Mesendoderm (in vitro differentiated cells): ENCODE measurements around the gene LGALS8.
A peak's percentile ranks its signal among the peaks of the same experiment; 100 is the strongest.
"Not testable (repeated sequence)": the region's sequence is repeated elsewhere in the genome, so short reads cannot be mapped to it uniquely, and the experiment has no call there.

ENCODE experiments used
- DNase-seq: peaks from one replicate; pipeline ENCODE4 v3.0.0; 2013
- H2AK5ac ChIP-seq: 2 replicates; pipeline ENCODE4 v1.6.1; 2013; ENCODE audit warnings: low read length, inconsistent platforms
- H2BK120ac ChIP-seq: 2 replicates; pipeline ENCODE4 v1.6.1; 2013; ENCODE audit warnings: low read depth, mild to moderate bottlenecking, low read length, moderate library complexity, mixed read lengths
- H2BK15ac ChIP-seq: replicated peaks from 2 replicates; pipeline ENCODE4 v1.6.1; 2013; ENCODE audit warnings: low read depth, mild to moderate bottlenecking, moderate library complexity
- H2BK5ac ChIP-seq: 2 replicates; pipeline ENCODE4 v1.6.1; 2013; ENCODE audit warnings: low read length, inconsistent platforms
- H3K18ac ChIP-seq: 2 replicates; pipeline ENCODE4 v1.6.1; 2013; ENCODE audit warnings: mild to moderate bottlenecking, low read length, mixed read lengths
- H3K23ac ChIP-seq: one replicate; pipeline ENCODE4 v1.6.1; 2013; ENCODE audit warnings: low read length
- H3K27ac ChIP-seq: 2 replicates; pipeline ENCODE4 v1.5.1; 2013; ENCODE audit warnings: low read depth, mild to moderate bottlenecking, inconsistent platforms, low read length, moderate library complexity
- H3K27me3 ChIP-seq: 2 replicates; pipeline ENCODE4 v1.6.1; 2013; ENCODE audit warnings: low read length, control low read depth, mild to moderate bottlenecking, inconsistent platforms; ENCODE audit not compliant: insufficient read depth, poor library complexity
- H3K36me3 ChIP-seq: 2 replicates; pipeline ENCODE4 v1.6.1; 2013; ENCODE audit warnings: low read length, inconsistent platforms; ENCODE audit not compliant: control insufficient read depth, insufficient read depth
- H3K4ac ChIP-seq: one replicate; pipeline ENCODE4 v1.6.1; 2013; ENCODE audit warnings: low read depth, mild to moderate bottlenecking, low read length, moderate library complexity
- H3K4me1 ChIP-seq: 2 replicates; pipeline ENCODE4 v1.6.1; 2013; ENCODE audit warnings: low read depth, low read length, inconsistent platforms; ENCODE audit not compliant: control insufficient read depth
- H3K4me2 ChIP-seq: 2 replicates; pipeline ENCODE4 v1.6.1; 2013; ENCODE audit warnings: low read length
- H3K4me3 ChIP-seq: 2 replicates; pipeline ENCODE4 v1.5.1; 2013; ENCODE audit warnings: mild to moderate bottlenecking, low read length
- H3K56ac ChIP-seq: one replicate; pipeline ENCODE4 v1.6.1; 2013; ENCODE audit warnings: low read length
- H3K79me1 ChIP-seq: 2 replicates; pipeline ENCODE4 v1.6.1; 2013; ENCODE audit warnings: low read length, inconsistent platforms
- H3K79me2 ChIP-seq: 2 replicates; pipeline ENCODE4 v1.6.1; 2013; ENCODE audit warnings: mild to moderate bottlenecking, low read length; ENCODE audit not compliant: control insufficient read depth, insufficient read depth
- H3K9ac ChIP-seq: 2 replicates; pipeline ENCODE4 v1.6.1; 2013; ENCODE audit warnings: low read length, inconsistent platforms
- H4K5ac ChIP-seq: one replicate; pipeline ENCODE4 v1.6.1; 2013; ENCODE audit warnings: low read length
- H4K8ac ChIP-seq: one replicate; pipeline ENCODE4 v1.6.1; 2013; ENCODE audit warnings: low read depth, mild to moderate bottlenecking, control low read depth, low read length, moderate library complexity
- WGBS: extraction: QIAGEN DNeasy Blood & Tissue Kit; methylation state at CpG from one replicate; pipeline ENCODE4 v1.1.7; 2013; ENCODE audit warnings: low lambda C conversion rate, missing lambda C conversion rate; ENCODE audit not compliant: insufficient coverage; ENCODE audit errors: extremely low coverage; 5-methylcytosine and 5-hydroxymethylcytosine counted together

Gene LGALS8

GRCh38 chr1:236502972-236503639, 20.7 kb upstream of the LGALS8 start:
- Histone ChIP-seq H3K9ac (peak overlapping the region; percentile 46), H3K4me3 (no peak overlapping the region), H3K23ac (no peak overlapping the region), H4K8ac (peak overlapping the region; percentile 78), H2BK5ac (no peak overlapping the region), H3K79me2 (no peaks in the 10 kb centered on the region), H3K79me1 (no peaks in the 10 kb centered on the region), H3K56ac (peak overlapping the region; percentile 19), H2BK120ac (no peak overlapping the region), H4K5ac (no peak overlapping the region), H2BK15ac (no peak overlapping the region), H2AK5ac (no peak overlapping the region), H3K4ac (no peak overlapping the region), H3K4me1 (no peaks in the 10 kb centered on the region), H3K36me3 (no peaks in the 10 kb centered on the region), H3K27ac (peak overlapping the region; percentile 71), H3K18ac (peak overlapping the region; percentile 87), H3K4me2 (peak overlapping the region; percentile 43), H3K27me3 (no peaks in the 10 kb centered on the region)
- WGBS, result no CpG with 5 or more reads among the region's 15 CpGs
- peak; percentile 91 for DNase-seq

DNA sequence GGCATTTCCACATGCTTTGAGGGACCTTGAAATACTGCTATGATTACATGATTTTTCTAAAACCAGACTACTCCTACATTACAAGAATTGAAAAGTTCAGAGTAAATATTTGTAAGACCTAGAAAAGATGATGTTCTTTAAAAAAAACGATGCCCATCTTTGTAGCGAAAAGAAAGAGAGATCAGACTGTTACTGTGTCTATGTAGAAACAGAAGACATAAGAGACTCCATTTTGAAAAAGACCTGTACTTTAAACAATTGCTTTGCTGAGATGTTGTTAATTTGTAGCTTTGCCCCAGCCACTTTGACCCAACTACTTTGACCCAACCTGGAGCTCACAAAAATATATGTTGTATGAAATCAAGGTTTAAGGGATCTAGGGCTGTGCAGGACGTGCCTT, 19.4 kb upstream of the LGALS8 start:
- H3K36me3 ChIP-seq, result not testable (repeated sequence)
- WGBS, result no CpG with 5 or more reads among the region's 3 CpGs

DNA sequence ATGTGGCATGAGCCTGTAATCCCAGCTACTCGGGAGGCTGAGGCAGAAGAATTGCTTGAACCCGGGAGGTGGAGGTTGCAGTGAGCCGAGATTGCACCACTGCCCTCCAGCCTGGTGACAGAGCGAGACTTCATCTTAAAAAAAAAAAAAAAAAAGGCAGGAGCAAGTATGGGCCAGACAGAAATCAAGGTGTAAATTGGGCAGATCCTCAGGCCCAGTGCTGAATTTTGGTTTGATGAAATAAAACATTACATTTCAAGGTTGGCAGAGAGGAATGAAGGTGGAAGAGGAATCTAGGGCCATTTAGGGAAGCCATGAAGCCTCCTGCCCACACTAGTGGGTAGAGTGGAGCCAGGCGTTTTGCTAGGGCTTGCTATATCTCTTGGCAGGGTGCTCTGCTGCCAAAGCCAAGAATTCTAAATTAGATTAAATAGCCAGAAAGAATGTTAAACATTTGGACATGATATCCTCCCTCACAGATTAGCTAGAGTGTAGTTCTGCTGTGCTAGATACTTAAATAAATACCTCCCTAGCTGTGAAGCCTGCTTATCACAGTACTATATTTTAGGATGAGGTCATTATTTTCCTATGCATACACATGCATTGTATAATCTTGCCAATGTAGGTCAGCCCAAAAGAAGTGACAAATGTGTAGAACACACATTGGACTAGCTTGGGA, 16.6 kb upstream of the LGALS8 start:
- no peaks in the 10 kb centered on the region for H3K27me3 ChIP-seq
- H3K4me1 ChIP-seq, result no peaks in the 10 kb centered on the region
- no peak overlapping the region for H2BK5ac ChIP-seq
- H3K79me2 ChIP-seq, result no peaks in the 10 kb centered on the region
- H3K56ac ChIP-seq, result no peak overlapping the region
- no peak overlapping the region for H4K5ac ChIP-seq
- no peaks in the 10 kb centered on the region for H3K36me3 ChIP-seq
- H3K23ac ChIP-seq, result no peak overlapping the region
- no peak overlapping the region for H3K18ac ChIP-seq
- H3K79me1 ChIP-seq, result no peaks in the 10 kb centered on the region
- no peak overlapping the region for H3K4ac ChIP-seq
- no peak overlapping the region for H3K4me3 ChIP-seq
- H3K27ac ChIP-seq, result no peak overlapping the region
- DNase-seq, result no peak
- no peak overlapping the region for H2BK120ac ChIP-seq
- no CpG with 5 or more reads among the region's 5 CpGs for WGBS
- no peak overlapping the region for H3K9ac ChIP-seq
- H2BK15ac ChIP-seq, result no peak overlapping the region
- H3K4me2 ChIP-seq, result no peak overlapping the region
- no peak overlapping the region for H2AK5ac ChIP-seq
- H4K8ac ChIP-seq, result no peak overlapping the region

More for the DNA sequence above, 19.4 kb upstream of the LGALS8 start:
- not testable (repeated sequence) for H3K27me3 ChIP-seq, H3K23ac ChIP-seq, H3K79me2 ChIP-seq, H2BK5ac ChIP-seq, H3K79me1 ChIP-seq, H2AK5ac ChIP-seq, H3K4me2 ChIP-seq, H2BK15ac ChIP-seq, H3K4ac ChIP-seq, H3K18ac ChIP-seq, H3K9ac ChIP-seq, H3K4me1 ChIP-seq, DNase-seq, H4K5ac ChIP-seq, H4K8ac ChIP-seq, H3K4me3 ChIP-seq, H2BK120ac ChIP-seq, H3K27ac ChIP-seq, H3K56ac ChIP-seq

DNA sequence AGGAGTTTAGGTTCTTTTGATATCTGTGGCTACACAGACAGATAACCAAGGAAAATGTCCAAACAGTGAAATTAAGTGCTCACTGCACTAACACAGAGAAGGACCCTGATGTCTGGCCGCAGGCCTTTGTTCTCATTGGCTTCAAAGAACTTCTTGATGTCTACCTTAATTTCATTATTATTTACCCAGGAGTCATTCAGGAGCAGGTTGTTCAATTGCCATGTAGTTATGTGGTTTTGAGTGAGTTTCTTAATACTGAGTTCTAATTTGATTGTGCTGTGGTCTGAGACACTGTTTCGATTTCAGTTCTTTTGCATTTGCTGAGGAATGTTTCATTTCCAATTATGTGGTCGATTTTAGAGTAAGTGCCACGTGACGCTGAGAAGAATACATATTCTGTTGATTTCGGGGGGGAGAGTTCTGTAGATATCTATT, 15.2 kb upstream of the LGALS8 start:
- no CpG with 5 or more reads among the region's 6 CpGs for WGBS
- no peaks in the 10 kb centered on the region for H3K79me2 ChIP-seq
- H2AK5ac ChIP-seq, result no peak overlapping the region
- no peak overlapping the region for H3K9ac ChIP-seq
- no peak overlapping the region for H3K4ac ChIP-seq
- H3K23ac ChIP-seq, result no peak overlapping the region
- no peak overlapping the region for H4K8ac ChIP-seq
- no peaks in the 10 kb centered on the region for H3K27me3 ChIP-seq
- H2BK120ac ChIP-seq, result no peak overlapping the region
- no peak overlapping the region for H3K4me3 ChIP-seq
- no peak overlapping the region for H3K27ac ChIP-seq
- H2BK5ac ChIP-seq, result no peak overlapping the region
- DNase-seq, result no peak
- no peaks in the 10 kb centered on the region for H3K4me1 ChIP-seq
- H3K79me1 ChIP-seq, result no peaks in the 10 kb centered on the region
- H2BK15ac ChIP-seq, result no peak overlapping the region
- no peak overlapping the region for H3K56ac ChIP-seq
- H3K4me2 ChIP-seq, result no peak overlapping the region
- H3K18ac ChIP-seq, result no peak overlapping the region
- no peaks in the 10 kb centered on the region for H3K36me3 ChIP-seq
- no peak overlapping the region for H4K5ac ChIP-seq

DNA sequence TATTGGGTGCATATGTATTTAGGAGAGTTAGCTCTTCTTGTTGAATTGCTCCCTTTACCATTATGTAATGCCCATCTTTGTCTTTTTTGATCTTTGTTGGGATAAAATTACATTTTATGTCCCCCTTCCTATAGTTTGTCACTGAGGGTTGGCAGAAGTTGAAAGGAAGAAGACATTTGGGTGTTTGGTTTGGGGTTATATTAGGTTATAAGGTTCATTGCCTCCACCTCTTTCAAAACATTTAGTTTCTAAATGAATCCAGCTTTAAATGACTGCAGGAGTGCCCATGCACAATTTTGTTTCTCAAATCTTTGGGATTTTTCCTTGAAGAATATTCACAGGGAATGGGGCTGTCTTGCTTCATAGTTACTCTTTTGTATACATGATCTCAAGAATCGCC, 14.6 kb upstream of the LGALS8 start:
- Histone ChIP-seq H3K4me1 (no peaks in the 10 kb centered on the region), H3K18ac (no peak overlapping the region), H4K5ac (no peak overlapping the region), H2BK15ac (no peak overlapping the region), H3K27ac (no peak overlapping the region), H2AK5ac (no peak overlapping the region), H3K23ac (no peak overlapping the region), H3K36me3 (no peaks in the 10 kb centered on the region), H3K4me2 (no peak overlapping the region), H3K79me1 (no peaks in the 10 kb centered on the region), H3K79me2 (no peaks in the 10 kb centered on the region), H4K8ac (peak overlapping the region; percentile 28), H3K56ac (no peak overlapping the region), H3K4me3 (no peak overlapping the region), H2BK120ac (no peak overlapping the region), H3K9ac (no peak overlapping the region), H2BK5ac (no peak overlapping the region), H3K27me3 (no peaks in the 10 kb centered on the region), H3K4ac (no peak overlapping the region)
- WGBS, result no CpG with 5 or more reads among the region's 1 CpG
- DNase-seq, result no peak
